K562 (cell line): ENCODE data around the gene FLOT2. TPM values are rescaled to one million over a fixed set of nuclear protein-coding genes. Genes with fewer than 3 reads are reported as not detected.

Experiments used
- ATF1 ChIP-seq, 2 experiments: fragments of 450-650 bp in 1 of 2; IDR thresholded peaks; 2 replicates each; pipeline ENCODE4 v1.6.1; 2016; ENCODE audit warnings: missing compliant biosample characterization in 1 of 2, missing genetic modification characterization in 1 of 2
- CHD2 ChIP-seq: IDR thresholded peaks from 2 replicates; pipeline ENCODE4 v1.6.1; 2011; ENCODE audit warnings: low read depth, low read length
- CREB5 ChIP-seq: fragments of 250-450 bp; sonication (Bioruptor Pico); IDR thresholded peaks from 2 replicates; pipeline ENCODE4 v1.5.0; 2020; ENCODE audit warnings: mild to moderate bottlenecking
- CUX1 ChIP-seq: fragments of 200-800 bp; sonication (Bioruptor generic); IDR thresholded peaks from 2 replicates; pipeline ENCODE4 v1.6.1; 2016; ENCODE audit warnings: missing genetic modification characterization, missing compliant biosample characterization
- DMBX1 ChIP-seq: fragments of 250-450 bp; sonication (Bioruptor Pico); IDR thresholded peaks from 2 replicates; pipeline ENCODE4 v1.8.0; 2022; ENCODE audit warnings: inconsistent platforms, mild to moderate bottlenecking, moderate library complexity, borderline replicate concordance
- ELF2 ChIP-seq: fragments of 250-450 bp; sonication (Bioruptor Pico); IDR thresholded peaks from 2 replicates; pipeline ENCODE4 v1.5.0; 2021; ENCODE audit warnings: mild to moderate bottlenecking
- KHSRP ChIP-seq: fragments of 450-650 bp; IDR thresholded peaks from 2 replicates; pipeline ENCODE4 v1.6.1; 2017
- KLF10 ChIP-seq: fragments of 250-450 bp; sonication (Bioruptor Pico); IDR thresholded peaks from 2 replicates; pipeline ENCODE4 v1.6.1; 2021; ENCODE audit warnings: matching md5 sums
- NRF1 ChIP-seq, 2 experiments: fragments of 450-650 bp; IDR thresholded peaks in 1 of 2; conservative IDR thresholded peaks in 1 of 2; 2 replicates each; pipeline ENCODE4 v1.6.1; 2014; ENCODE audit warnings: mild to moderate bottlenecking in 2 of 2
- ZC3H4 ChIP-seq: sonication (generic); formaldehyde crosslinking; IDR thresholded peaks from 2 replicates; pipeline ENCODE4 v1.9.0; 2021; ENCODE audit warnings: missing genetic modification reagents, borderline replicate concordance
- ZNF830 ChIP-seq: fragments of 250-450 bp; sonication (Bioruptor Pico); IDR thresholded peaks from 2 replicates; pipeline ENCODE4 v1.5.0; 2021; ENCODE audit warnings: mild to moderate bottlenecking
- polyA plus RNA-seq, 8 experiments: library from polyadenylated mRNA; depleted of rRNA in 4 of 8; stranded (reverse) in 5 of 8; unstranded in 3 of 8; fragments of >200 nt; fragmentation: Nextera tagmentation in 2 of 8; fragmentation: Illumina TruSeq in 1 of 8; extraction: Ambion mirVana in 2 of 8; extraction: Trizol in 1 of 8; gene quantifications; 2 replicates each; pipeline versions ENCODE4 v1.2.1 to v1.2.3, GENCODE V29; 2011 to 2014; ENCODE audit warnings: inconsistent platforms in 1 of 8, missing spikeins in 1 of 8
- total RNA-seq, 7 experiments: library from RNA; depleted of rRNA in 6 of 7; stranded (reverse); fragments of >200 nt in 6 of 7; fragmentation: Illumina TruSeq in 2 of 7; extraction: Trizol in 2 of 7; gene quantifications; 2 replicates each; pipeline versions ENCODE4 v1.2.1 to v1.2.3, GENCODE V29; 2011 to 2021; ENCODE audit warnings: low replicate concordance in 1 of 7
- TF ChIP-seq, protein P1 (sequence below), 2 experiments: IDR thresholded peaks; 2 replicates each; pipeline ENCODE4 v1.6.1; 2011; ENCODE audit warnings: borderline replicate concordance in 1 of 2, control low read depth in 1 of 2, low read depth in 1 of 2, low read length in 1 of 2, mild to moderate bottlenecking in 1 of 2, mixed read lengths in 1 of 2, moderate library complexity in 1 of 2; ENCODE audit not compliant: insufficient read depth in 1 of 2, insufficient read length in 1 of 2, poor library complexity in 1 of 2, severe bottlenecking in 1 of 2; ENCODE audit errors: extremely low read depth in 1 of 2
- TF ChIP-seq, protein P2 (sequence below): sonication (generic); formaldehyde crosslinking; IDR thresholded peaks from 2 replicates; pipeline ENCODE4 v1.5.0; 2020; ENCODE audit warnings: missing genetic modification reagents

The FLOT2 gene
- total and polyA plus RNA-seq, 9 of the 15 experiments (the other 6 are each of a cell fraction or from before 2014, with no cell fraction given), result 17.5 to 138 (median 41.7) TPM

- TF ChIP-seq CUX1 (peak; percentile 86; the same call in 1 of the 2 replicates), CHD2 (peak; percentile 61; the same call in 1 of the 2 replicates), ZNF830 (CRISPR knock-in tag) (no peak; the same call in 1 of the 2 replicates), DMBX1 (peak; percentile 98), CREB5 (CRISPR knock-in tag) (no peak), KLF10 (no peak), NRF1 (conservative IDR thresholded peaks at IDR 0.05 in 1 of 2, IDR thresholded peaks at IDR 0.05 in 1 of 2) (peak; percentile 77 to 81), ZC3H4 (CRISPR knock-in tag) (no peak), ATF1 (CRISPR knock-in tag; IDR thresholded peaks at IDR 0.05) (no peak), ATF1 (tag; IDR thresholded peaks at IDR 0.05) (peak; percentile 67), ELF2 (no peak), KHSRP (peak; percentile 93)
- TF ChIP-seq, protein P1, sequence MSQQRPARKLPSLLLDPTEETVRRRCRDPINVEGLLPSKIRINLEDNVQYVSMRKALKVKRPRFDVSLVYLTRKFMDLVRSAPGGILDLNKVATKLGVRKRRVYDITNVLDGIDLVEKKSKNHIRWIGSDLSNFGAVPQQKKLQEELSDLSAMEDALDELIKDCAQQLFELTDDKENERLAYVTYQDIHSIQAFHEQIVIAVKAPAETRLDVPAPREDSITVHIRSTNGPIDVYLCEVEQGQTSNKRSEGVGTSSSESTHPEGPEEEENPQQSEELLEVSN (IDR thresholded peaks at IDR 0.05; ENCODE audit: borderline replicate concordance in 1 of 2, extremely low read depth in 1 of 2, insufficient read depth in 1 of 2, insufficient read length in 1 of 2, low read depth in 1 of 2, low read length in 1 of 2, poor library complexity in 1 of 2, severe bottlenecking in 1 of 2), result peak; percentile 71 to 90
- TF ChIP-seq, protein P2, sequence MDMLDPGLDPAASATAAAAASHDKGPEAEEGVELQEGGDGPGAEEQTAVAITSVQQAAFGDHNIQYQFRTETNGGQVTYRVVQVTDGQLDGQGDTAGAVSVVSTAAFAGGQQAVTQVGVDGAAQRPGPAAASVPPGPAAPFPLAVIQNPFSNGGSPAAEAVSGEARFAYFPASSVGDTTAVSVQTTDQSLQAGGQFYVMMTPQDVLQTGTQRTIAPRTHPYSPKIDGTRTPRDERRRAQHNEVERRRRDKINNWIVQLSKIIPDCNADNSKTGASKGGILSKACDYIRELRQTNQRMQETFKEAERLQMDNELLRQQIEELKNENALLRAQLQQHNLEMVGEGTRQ (CRISPR knock-in tag), result no peak
Observed at GRCh38 chr17:28864991-28865849, 32.3 kb downstream of the FLOT2 start (continued).
